Mucosa of descending colon (tissue), 3 donors: Measurements from ENCODE around the gene POPDC3. TPM values are rescaled to one million over a fixed set of nuclear protein-coding genes. Genes with fewer than 3 reads are reported as not detected.

Source experiments
- ATAC-seq: fragments of 200-7000 bp; cut with Tn5 transposase; one replicate; pipeline ENCODE4 v1.9.1; 2020; ENCODE audit warnings: mild to moderate bottlenecking, moderate library complexity
- DNase-seq, 3 donors: peaks; one replicate each; pipeline ENCODE4 v3.0.0-alpha.2; 2020
- H3K36me3 ChIP-seq: fragments of 200-600 bp; one replicate; pipeline ENCODE4 v1.8.0; 2021; ENCODE audit warnings: low read depth, mild to moderate bottlenecking
- H3K4me1 ChIP-seq: fragments of 200-600 bp; one replicate; pipeline ENCODE4 v1.8.0; 2021; ENCODE audit warnings: low read depth, mild to moderate bottlenecking
- H3K4me3 ChIP-seq: fragments of 200-600 bp; one replicate; pipeline ENCODE4 v1.8.0; 2021; ENCODE audit warnings: mild to moderate bottlenecking
- H3K9me3 ChIP-seq: fragments of 200-600 bp; one replicate; pipeline ENCODE4 v1.8.0; 2021; ENCODE audit warnings: mild to moderate bottlenecking
- CTCF ChIP-seq: fragments of 200-600 bp; IDR thresholded peaks from one replicate; pipeline ENCODE4 v1.8.0; 2022; ENCODE audit warnings: antibody characterized with exemption, mild to moderate bottlenecking
- intact Hi-C, 2 donors: fragments of 100-400 bp; cut with DNase I in 1 of 2; cut with micrococcal nuclease in 1 of 2; formaldehyde crosslinking; loops; one replicate each; pipeline versions ENCODE4 v1.11.0 to v1.11.1; 2022; cut with DNase I, micrococcal nuclease
- total RNA-seq, 3 donors: library from RNA; stranded (reverse); fragmentation: NEBNext Ultra II Directional in 2 of 3; extraction: Animal tissue kit (Norgen Biotek cat#: 25700) in 2 of 3; gene quantifications; one replicate each; pipeline versions ENCODE4 v1.2.1 to v1.2.4, GENCODE V29; 2021 to 2023
- donor health status: DM: no; HTN: no; CAD: no; lungs with moderate emphysema.
- donor health status: DM: no; HTN: no; CAD: no.
- donor health status: DM: no; HTN: yes; CAD: no.

The POPDC3 gene
- total RNA-seq, 3 donors from 2014 or later: 0.73 TPM; not detected in 2

- intact Hi-C loops: no loop called here
- H3K36me3 ChIP-seq: no peaks in the 10 kb centered on the region
- H3K4me3 ChIP-seq: no peak overlapping the region
- ATAC-seq (no peak), DNase-seq (no peak)
- no peak for TF ChIP-seq CTCF
- no peaks in the 10 kb centered on the region for H3K4me1 ChIP-seq
- H3K9me3 ChIP-seq: no peaks in the 10 kb centered on the region
Measured at GRCh38 chr6:105204331-105204730, 24.5 kb upstream of the POPDC3 start.

- no peak for DNase-seq
- H3K36me3 ChIP-seq: no peaks in the 10 kb centered on the region
- no peak for TF ChIP-seq CTCF
- peaks cover 2% of the 10 kb centered on the region for H3K9me3 ChIP-seq
- H3K4me3 ChIP-seq: no peak overlapping the region
- intact Hi-C loops: no loop called here
- no peak for ATAC-seq
- H3K4me1 ChIP-seq: no peaks in the 10 kb centered on the region
Measured at GRCh38 chr6:105202486-105202885, 22.7 kb upstream of the POPDC3 start.

GRCh38 chr6:105200133-105200730, 20.4 kb upstream of the POPDC3 start:
- Histone ChIP-seq H3K36me3 (no peaks in the 10 kb centered on the region), H3K4me3 (no peak overlapping the region), H3K4me1 (no peaks in the 10 kb centered on the region), H3K9me3 (peaks cover 2% of the 10 kb centered on the region)
- no peak for TF ChIP-seq CTCF
- DNase-seq (no peak), ATAC-seq (no peak)
- intact Hi-C loops: no loop called here

- ATAC-seq (no peak), DNase-seq (no peak)
- no peaks in the 10 kb centered on the region for H3K36me3 ChIP-seq
- no peak overlapping the region for H3K4me3 ChIP-seq
- no peaks in the 10 kb centered on the region for H3K4me1 ChIP-seq
- intact Hi-C loops: no loop called here
- no peak for TF ChIP-seq CTCF
- peaks cover 2% of the 10 kb centered on the region for H3K9me3 ChIP-seq
Measured at GRCh38 chr6:105199711-105200110, 19.9 kb upstream of the POPDC3 start.

- DNase-seq: no peak
- TF ChIP-seq CTCF: no peak
Measured at GRCh38 chr6:105196076-105196475, 16.3 kb upstream of the POPDC3 start.

GRCh38 chr6:105194591-105194990, 14.8 kb upstream of the POPDC3 start:
- DNase-seq (no peak), ATAC-seq (no peak)
- Histone ChIP-seq H3K4me1 (no peaks in the 10 kb centered on the region), H3K4me3 (no peak overlapping the region), H3K9me3 (peaks cover 2% of the 10 kb centered on the region), H3K36me3 (no peaks in the 10 kb centered on the region)
- intact Hi-C loops: no loop called here
- TF ChIP-seq CTCF: no peak

More at GRCh38 chr6:105196076-105196475, 16.3 kb upstream of the POPDC3 start:
- intact Hi-C loops: no loop called here
- Histone ChIP-seq H3K9me3 (peaks cover 2% of the 10 kb centered on the region), H3K36me3 (no peaks in the 10 kb centered on the region), H3K4me3 (no peak overlapping the region), H3K4me1 (no peaks in the 10 kb centered on the region)
- no peak for ATAC-seq
